Endodermal cell (in vitro differentiated cells): Measurements from ENCODE around the gene DYNC1I1. TPM values are rescaled to one million over a fixed set of nuclear protein-coding genes. Genes with fewer than 3 reads are reported as not detected.

Source experiments
- DNase-seq: peaks from one replicate; pipeline ENCODE4 v3.0.0-alpha.2; 2017
- H3K27ac ChIP-seq: 2 replicates; pipeline ENCODE4 v1.5.1; 2013; ENCODE audit warnings: mild to moderate bottlenecking, low read depth, low read length, moderate library complexity
- H3K27me3 ChIP-seq: 2 replicates; pipeline ENCODE4 v1.6.1; 2013; ENCODE audit warnings: mild to moderate bottlenecking, low read length, moderate library complexity; ENCODE audit not compliant: insufficient read depth, control insufficient read depth, poor library complexity, severe bottlenecking
- H3K36me3 ChIP-seq: 2 replicates; pipeline ENCODE4 v1.7.0; 2013; ENCODE audit warnings: mild to moderate bottlenecking, low read length, moderate library complexity; ENCODE audit not compliant: control insufficient read depth, insufficient read depth
- H3K4me1 ChIP-seq: one replicate; pipeline ENCODE4 v1.7.0; 2013; ENCODE audit warnings: low read length; ENCODE audit not compliant: control insufficient read depth, insufficient read depth
- H3K4me3 ChIP-seq: 2 replicates; pipeline ENCODE4 v1.5.1; 2013; ENCODE audit warnings: mild to moderate bottlenecking, low read length, moderate library complexity
- H3K9ac ChIP-seq: 2 replicates; pipeline ENCODE4 v1.6.1; 2013; ENCODE audit warnings: mild to moderate bottlenecking, low read length, moderate library complexity; ENCODE audit not compliant: poor library complexity, severe bottlenecking; ENCODE audit errors: extremely low read depth
- H3K9me3 ChIP-seq: 2 replicates; pipeline ENCODE4 v1.6.1; 2013; ENCODE audit warnings: mild to moderate bottlenecking, low read length, moderate library complexity; ENCODE audit not compliant: control insufficient read depth
- H3K27ac Mint-ChIP-seq: 2 replicates; pipeline ENCODE4 v1.8.0; 2020; ENCODE audit warnings: mixed read lengths
- H3K27me3 Mint-ChIP-seq: 2 replicates; pipeline ENCODE4 v1.8.0; 2021; ENCODE audit warnings: mild to moderate bottlenecking, mixed read lengths; ENCODE audit not compliant: insufficient read depth
- H3K36me3 Mint-ChIP-seq: 2 replicates; pipeline ENCODE4 v1.8.0; 2020; ENCODE audit warnings: low read depth, mixed read lengths
- H3K4me1 Mint-ChIP-seq: 2 replicates; pipeline ENCODE4 v1.8.0; 2020; ENCODE audit warnings: mixed read lengths
- H3K4me3 Mint-ChIP-seq: 2 replicates; pipeline ENCODE4 v1.8.0; 2020; ENCODE audit warnings: mild to moderate bottlenecking, moderate library complexity, mixed read lengths
- H3K9me3 Mint-ChIP-seq: 2 replicates; pipeline ENCODE4 v1.8.0; 2020; ENCODE audit warnings: mild to moderate bottlenecking, mixed read lengths
- WGBS, 2 experiments: methylation state at CpG; one replicate each; pipeline versions ENCODE4 v1.1.5 to v1.1.7; 2013; ENCODE audit warnings: missing lambda C conversion rate in 2 of 2, mixed read lengths in 1 of 2; ENCODE audit not compliant: insufficient coverage in 1 of 2, insufficient read length in 1 of 2; 5-methylcytosine and 5-hydroxymethylcytosine counted together
- total RNA-seq, 2 donors: library from RNA; stranded (reverse); fragmentation: NEBNext Ultra II Directional in 1 of 2; extraction: Animal tissue kit (Norgen Biotek cat#: 25700) in 1 of 2; gene quantifications; 2 replicates in 1 of 2; 3 replicates in 1 of 2; pipeline ENCODE4 v1.2.1, GENCODE V29; 2021
- TF ChIP-seq, protein P1 (sequence below): fragments of 200-600 bp; sonication (generic); conservative IDR thresholded peaks from 2 replicates; pipeline ENCODE4 v1.5.0; 2021; ENCODE audit warnings: antibody characterized with exemption, mild to moderate bottlenecking

Gene DYNC1I1
- total RNA-seq, 2 donors from 2014 or later, result 6.5 to 7.2 TPM

GRCh38 chr7:96055717-96056116 is 283.4 kb downstream of the DYNC1I1 start:
- 100% methylated on average over 1 of the region's 1 CpG; no CpG with 5 or more reads in 1 of the 2 experiments for WGBS, 2 experiments
- no peaks in the 10 kb centered on the region for H3K27me3 Mint-ChIP-seq
- no peak overlapping the region for H3K9ac ChIP-seq
- H3K27ac ChIP-seq, result no peak overlapping the region
- H3K4me3 ChIP-seq, result no peak overlapping the region
- no peaks in the 10 kb centered on the region for H3K36me3 Mint-ChIP-seq
- H3K27me3 ChIP-seq, result no peaks in the 10 kb centered on the region
- TF ChIP-seq, protein P1, sequence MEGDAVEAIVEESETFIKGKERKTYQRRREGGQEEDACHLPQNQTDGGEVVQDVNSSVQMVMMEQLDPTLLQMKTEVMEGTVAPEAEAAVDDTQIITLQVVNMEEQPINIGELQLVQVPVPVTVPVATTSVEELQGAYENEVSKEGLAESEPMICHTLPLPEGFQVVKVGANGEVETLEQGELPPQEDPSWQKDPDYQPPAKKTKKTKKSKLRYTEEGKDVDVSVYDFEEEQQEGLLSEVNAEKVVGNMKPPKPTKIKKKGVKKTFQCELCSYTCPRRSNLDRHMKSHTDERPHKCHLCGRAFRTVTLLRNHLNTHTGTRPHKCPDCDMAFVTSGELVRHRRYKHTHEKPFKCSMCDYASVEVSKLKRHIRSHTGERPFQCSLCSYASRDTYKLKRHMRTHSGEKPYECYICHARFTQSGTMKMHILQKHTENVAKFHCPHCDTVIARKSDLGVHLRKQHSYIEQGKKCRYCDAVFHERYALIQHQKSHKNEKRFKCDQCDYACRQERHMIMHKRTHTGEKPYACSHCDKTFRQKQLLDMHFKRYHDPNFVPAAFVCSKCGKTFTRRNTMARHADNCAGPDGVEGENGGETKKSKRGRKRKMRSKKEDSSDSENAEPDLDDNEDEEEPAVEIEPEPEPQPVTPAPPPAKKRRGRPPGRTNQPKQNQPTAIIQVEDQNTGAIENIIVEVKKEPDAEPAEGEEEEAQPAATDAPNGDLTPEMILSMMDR, result no peak
- DNase-seq, result no peak
- no peak overlapping the region for H3K27ac Mint-ChIP-seq
- H3K4me1 ChIP-seq, result no peaks in the 10 kb centered on the region
- peaks cover 2% of the 10 kb centered on the region for H3K4me1 Mint-ChIP-seq
- H3K36me3 ChIP-seq, result no peaks in the 10 kb centered on the region
- no peaks in the 10 kb centered on the region for H3K9me3 Mint-ChIP-seq
- H3K9me3 ChIP-seq, result no peaks in the 10 kb centered on the region
- H3K4me3 Mint-ChIP-seq, result no peak overlapping the region

DNA sequence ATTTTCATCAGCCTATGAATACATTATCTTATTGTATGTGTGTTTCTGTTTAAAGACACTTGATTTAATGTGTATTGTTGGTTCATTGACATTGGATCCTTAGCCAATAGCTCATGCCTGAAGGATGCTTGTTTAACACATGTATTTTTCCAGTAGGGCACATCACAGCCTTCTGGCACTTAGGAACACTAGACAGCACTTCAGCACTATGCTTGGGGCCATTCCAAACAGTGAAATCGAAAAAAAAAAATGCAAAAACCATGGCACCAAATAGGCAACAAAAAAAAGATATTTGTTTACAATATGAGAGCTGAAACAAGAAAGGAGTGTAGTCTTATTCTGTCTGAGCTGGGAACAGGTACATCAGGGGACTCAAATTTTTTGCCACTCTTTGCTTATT is 286.7 kb downstream of the DYNC1I1 start:
- TF ChIP-seq, protein P1, result no peak
- no peaks in the 10 kb centered on the region for H3K9me3 Mint-ChIP-seq
- no peaks in the 10 kb centered on the region for H3K36me3 Mint-ChIP-seq
- no peak overlapping the region for H3K9ac ChIP-seq
- peaks cover 11% of the 10 kb centered on the region for H3K4me1 Mint-ChIP-seq
- H3K27ac ChIP-seq, result no peak overlapping the region
- H3K36me3 ChIP-seq, result no peaks in the 10 kb centered on the region
- 100% methylated on average over 1 of the region's 1 CpG; no CpG with 5 or more reads in 1 of the 2 experiments for WGBS, 2 experiments
- H3K27me3 ChIP-seq, result no peaks in the 10 kb centered on the region
- H3K4me3 ChIP-seq, result no peak overlapping the region
- no peaks in the 10 kb centered on the region for H3K27me3 Mint-ChIP-seq
- no peak for DNase-seq
- no peaks in the 10 kb centered on the region for H3K9me3 ChIP-seq
- H3K4me1 ChIP-seq, result no peaks in the 10 kb centered on the region
- no peak overlapping the region for H3K27ac Mint-ChIP-seq
- no peak overlapping the region for H3K4me3 Mint-ChIP-seq

GRCh38 chr7:96061009-96061408 is 288.7 kb downstream of the DYNC1I1 start:
- Histone ChIP-seq H3K27me3 (no peaks in the 10 kb centered on the region), H3K9ac (no peak overlapping the region), H3K36me3 (no peaks in the 10 kb centered on the region), H3K4me1 (no peaks in the 10 kb centered on the region), H3K4me3 (no peak overlapping the region), H3K27ac (no peak overlapping the region), H3K9me3 (no peaks in the 10 kb centered on the region)
- no peak overlapping the region for H3K4me3 Mint-ChIP-seq
- 86 to 92% methylated on average over 7 of the region's 7 CpGs for WGBS, 2 experiments
- no peak for DNase-seq
- TF ChIP-seq, protein P1, result no peak
- peaks cover 13% of the 10 kb centered on the region for H3K4me1 Mint-ChIP-seq
- H3K27me3 Mint-ChIP-seq, result no peaks in the 10 kb centered on the region
- H3K9me3 Mint-ChIP-seq, result no peaks in the 10 kb centered on the region
- no peaks in the 10 kb centered on the region for H3K36me3 Mint-ChIP-seq
- no peak overlapping the region for H3K27ac Mint-ChIP-seq
